GM21825 (cell line): ENCODE results near the gene SPATS2L.

Source experiments
- ATAC-seq: cut with Tn5 transposase; IDR thresholded peaks from one replicate; pipeline ENCODE4 v1.9.1; 2021; ENCODE audit warnings: mild to moderate bottlenecking, moderate library complexity; ENCODE audit not compliant: unreplicated experiment

Gene SPATS2L

GRCh38 chr2:200459101-200459500, 152.6 kb downstream of the SPATS2L start:
- ATAC-seq = no peak

GRCh38 chr2:200461846-200462710, 155.6 kb downstream of the SPATS2L start:
- no peak for ATAC-seq

GRCh38 chr2:200463452-200463851, 157.0 kb downstream of the SPATS2L start:
- no peak for ATAC-seq

- ATAC-seq = no peak
Measured at GRCh38 chr2:200466425-200467418, 160.2 kb downstream of the SPATS2L start.

GRCh38 chr2:200467806-200468681, 161.6 kb downstream of the SPATS2L start:
- no peak for ATAC-seq

- ATAC-seq = no peak
Measured at GRCh38 chr2:200469708-200470211, 163.3 kb downstream of the SPATS2L start.

GRCh38 chr2:200470230-200470629, 163.7 kb downstream of the SPATS2L start:
- ATAC-seq = no peak

- peak; percentile 70 for ATAC-seq
Measured at GRCh38 chr2:200471324-200471848, 164.9 kb downstream of the SPATS2L start.

GRCh38 chr2:200471928-200472645, 165.6 kb downstream of the SPATS2L start:
- ATAC-seq = no peak

GRCh38 chr2:200472853-200473464, 166.5 kb downstream of the SPATS2L start:
- no peak for ATAC-seq

- ATAC-seq = no peak
Measured at GRCh38 chr2:200475795-200476194, 169.3 kb downstream of the SPATS2L start.

- ATAC-seq = no peak
Measured at GRCh38 chr2:200476836-200477235, 170.3 kb downstream of the SPATS2L start.

GRCh38 chr2:200477667-200478131, 171.2 kb downstream of the SPATS2L start:
- no peak for ATAC-seq

GRCh38 chr2:200479692-200480265, 173.3 kb downstream of the SPATS2L start:
- ATAC-seq = no peak

GRCh38 chr2:200482194-200482593, 175.7 kb downstream of the SPATS2L start:
- peak; percentile 67 for ATAC-seq

- ATAC-seq = peak; percentile 52
Measured at GRCh38 chr2:200483729-200484198, 177.3 kb downstream of the SPATS2L start.

GRCh38 chr2:200484934-200485333, 178.4 kb downstream of the SPATS2L start:
- ATAC-seq = no peak

- no peak for ATAC-seq
Measured at GRCh38 chr2:200486529-200486928, 180.0 kb downstream of the SPATS2L start.
